PC-3 (cell line): ENCODE measurements around the gene PRIMA1. TPM values are rescaled to one million over a fixed set of nuclear protein-coding genes. Genes with fewer than 3 reads are reported as not detected.
"Not testable (repeated sequence)": the region's sequence is repeated elsewhere in the genome, so short reads cannot be mapped to it uniquely, and the experiment has no call there.

Experiments
- ATAC-seq: fragments of 200-7000 bp; cut with Tn5 transposase; 2 replicates; pipeline ENCODE4 v1.9.1; 2020; ENCODE audit warnings: mild to moderate bottlenecking, moderate library complexity
- BruUV-seq: library from RNA; stranded (reverse); fragments of 400-500 nt; replicated peaks from 2 replicates; lab custom pipeline; 2021; lab: Mats Ljungman, UMichigan
- CTCF ChIA-PET: fragments of 300-600 bp; sonication (Branson Sonifier 250); formaldehyde crosslinking; loops from one replicate; lab custom pipeline; 2022; ENCODE audit warnings: antibody characterized with exemption; lab: Charles Lee
- POLR2A ChIA-PET: fragments of 300-600 bp; sonication (Branson Sonifier 250); formaldehyde crosslinking; loops from one replicate; lab custom pipeline; 2022; ENCODE audit warnings: antibody characterized with exemption; ENCODE audit not compliant: unreplicated experiment; lab: Charles Lee
- DNase-seq: peaks from one replicate; pipeline ENCODE4 v3.0.0-alpha.2; 2015
- H2AFZ ChIP-seq: fragments of 300-600 bp; sonication (generic); 2 replicates; pipeline ENCODE4 v1.6.0; 2016; ENCODE audit warnings: antibody characterized with exemption, low read length
- H3F3A ChIP-seq: fragments of 300-600 bp; sonication (generic); one replicate; pipeline ENCODE4 v1.6.0; 2017; ENCODE audit warnings: antibody characterized with exemption, low read length, control low read depth, mild to moderate bottlenecking; ENCODE audit not compliant: unreplicated experiment
- H3K27ac ChIP-seq: fragments of 300-600 bp; sonication (generic); 2 replicates; pipeline ENCODE4 v1.5.1; 2016; ENCODE audit warnings: mild to moderate bottlenecking, low read length
- H3K27me3 ChIP-seq: fragments of 300-600 bp; sonication (generic); 2 replicates; pipeline ENCODE4 v1.6.1; 2016; ENCODE audit warnings: low read length, mixed read lengths
- H3K36me3 ChIP-seq: fragments of 300-600 bp; sonication (generic); 2 replicates; pipeline ENCODE4 v1.6.1; 2016; ENCODE audit warnings: low read depth, mixed run types, low read length, mixed read lengths
- H3K4me1 ChIP-seq: fragments of 300-600 bp; sonication (generic); 2 replicates; pipeline ENCODE4 v1.5.1; 2016; ENCODE audit warnings: low read length; ENCODE audit not compliant: insufficient read depth
- H3K4me2 ChIP-seq: fragments of 300-600 bp; sonication (generic); 2 replicates; pipeline ENCODE4 v1.6.0; 2016; ENCODE audit warnings: low read length
- H3K4me3 ChIP-seq: fragments of 300-600 bp; sonication (generic); 2 replicates; pipeline ENCODE4 v1.5.1; 2016; ENCODE audit warnings: mild to moderate bottlenecking, low read length, mixed read lengths
- H3K79me2 ChIP-seq: fragments of 300-600 bp; sonication (generic); 2 replicates; pipeline ENCODE4 v1.6.1; 2017; ENCODE audit warnings: low read length, mixed read lengths
- H3K9ac ChIP-seq: fragments of 300-600 bp; sonication (generic); 2 replicates; pipeline ENCODE4 v1.6.0; 2016; ENCODE audit warnings: mild to moderate bottlenecking, low read length
- H3K9me2 ChIP-seq: fragments of 300-600 bp; sonication (generic); replicated peaks from 2 replicates; pipeline ENCODE4 v1.6.1; 2016; ENCODE audit warnings: mixed run types, low read length, mixed read lengths
- H3K9me3 ChIP-seq: fragments of 300-600 bp; sonication (generic); 2 replicates; pipeline ENCODE4 v1.6.1; 2016; ENCODE audit warnings: low read length, mixed read lengths
- H4K20me1 ChIP-seq: fragments of 300-600 bp; sonication (generic); 2 replicates; pipeline ENCODE4 v1.6.1; 2016; ENCODE audit warnings: low read length, mixed read lengths
- EZH2 ChIP-seq: fragments of 300-600 bp; sonication (generic); IDR thresholded peaks from one replicate; pipeline ENCODE4 v1.6.1; 2017; ENCODE audit warnings: antibody characterized with exemption, mild to moderate bottlenecking, low read length; ENCODE audit not compliant: unreplicated experiment
- EZH2phosphoT487 ChIP-seq: fragments of 300-600 bp; sonication (generic); IDR thresholded peaks from 2 replicates; pipeline ENCODE4 v1.6.1; 2018; ENCODE audit warnings: mild to moderate bottlenecking, antibody characterized with exemption, low read length, borderline replicate concordance
- intact Hi-C: fragments of 100-400 bp; cut with micrococcal nuclease; formaldehyde crosslinking; loops from 2 replicates; pipeline ENCODE4 v1.9.0; 2023
- total RNA-seq: library from RNA; depleted of rRNA; stranded (reverse); fragments of >200 nt; gene quantifications from 2 replicates; pipeline ENCODE4 v1.2.3, GENCODE V29; 2014
- TF ChIP-seq, protein P1 (sequence below): fragments of 300-600 bp; sonication (generic); conservative IDR thresholded peaks from 2 replicates; pipeline ENCODE4 v1.5.1; 2017; ENCODE audit warnings: antibody characterized with exemption, low read depth, mild to moderate bottlenecking, low read length

Gene PRIMA1
- total RNA-seq, 1 experiment from 2014 or later: 0.04 TPM

DNA sequence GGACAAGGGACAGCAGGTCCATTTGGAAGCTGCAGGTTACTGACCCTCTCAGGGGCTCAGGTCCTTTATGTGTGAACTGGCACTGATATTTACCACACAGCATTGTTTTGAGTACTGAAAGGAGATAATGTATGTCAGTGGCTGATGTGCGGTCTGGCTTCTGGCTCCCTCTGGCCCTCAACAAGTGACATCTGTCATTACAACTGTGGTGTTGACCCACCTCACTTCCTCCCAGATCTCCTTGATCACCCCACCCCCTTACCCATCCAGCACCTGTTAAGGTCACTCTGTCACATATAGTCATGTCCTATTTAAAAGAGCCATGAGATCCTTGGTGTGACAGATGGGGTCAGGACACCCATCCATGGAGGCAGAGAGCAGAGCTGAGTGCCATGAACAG lies 22.7 kb upstream of the PRIMA1 start:
- CTCF ChIA-PET: no interaction called here
- H3K4me1 ChIP-seq: no peaks in the 10 kb centered on the region
- H3K4me3 ChIP-seq: no peak overlapping the region
- H4K20me1 ChIP-seq: no peaks in the 10 kb centered on the region
- ATAC-seq: no peak
- H3K79me2 ChIP-seq: no peaks in the 10 kb centered on the region
- no peak overlapping the region for H3K27ac ChIP-seq
- intact Hi-C loops: no loop called here
- no peaks in the 10 kb centered on the region for H3K9me2 ChIP-seq
- H3K27me3 ChIP-seq: no peaks in the 10 kb centered on the region
- no peak overlapping the region for H3K4me2 ChIP-seq
- H3F3A ChIP-seq: no peaks in the 10 kb centered on the region
- no peaks in the 10 kb centered on the region for H3K36me3 ChIP-seq
- H2AFZ ChIP-seq: no peak overlapping the region
- DNase-seq: no peak
- no TSS peak for BruUV-seq
- POLR2A ChIA-PET: no interaction called here
- no peak overlapping the region for H3K9ac ChIP-seq
- no peak for TF ChIP-seq EZH2phosphoT487
- TF ChIP-seq, protein P1, sequence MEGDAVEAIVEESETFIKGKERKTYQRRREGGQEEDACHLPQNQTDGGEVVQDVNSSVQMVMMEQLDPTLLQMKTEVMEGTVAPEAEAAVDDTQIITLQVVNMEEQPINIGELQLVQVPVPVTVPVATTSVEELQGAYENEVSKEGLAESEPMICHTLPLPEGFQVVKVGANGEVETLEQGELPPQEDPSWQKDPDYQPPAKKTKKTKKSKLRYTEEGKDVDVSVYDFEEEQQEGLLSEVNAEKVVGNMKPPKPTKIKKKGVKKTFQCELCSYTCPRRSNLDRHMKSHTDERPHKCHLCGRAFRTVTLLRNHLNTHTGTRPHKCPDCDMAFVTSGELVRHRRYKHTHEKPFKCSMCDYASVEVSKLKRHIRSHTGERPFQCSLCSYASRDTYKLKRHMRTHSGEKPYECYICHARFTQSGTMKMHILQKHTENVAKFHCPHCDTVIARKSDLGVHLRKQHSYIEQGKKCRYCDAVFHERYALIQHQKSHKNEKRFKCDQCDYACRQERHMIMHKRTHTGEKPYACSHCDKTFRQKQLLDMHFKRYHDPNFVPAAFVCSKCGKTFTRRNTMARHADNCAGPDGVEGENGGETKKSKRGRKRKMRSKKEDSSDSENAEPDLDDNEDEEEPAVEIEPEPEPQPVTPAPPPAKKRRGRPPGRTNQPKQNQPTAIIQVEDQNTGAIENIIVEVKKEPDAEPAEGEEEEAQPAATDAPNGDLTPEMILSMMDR: no peak
- TF ChIP-seq EZH2: no peak
- no peaks in the 10 kb centered on the region for H3K9me3 ChIP-seq

GRCh38 chr14:93809491-93810420 lies 21.5 kb upstream of the PRIMA1 start:
- H3K27ac ChIP-seq, DNase-seq, H3K27me3 ChIP-seq, H3K9me2 ChIP-seq, H3K9ac ChIP-seq, H4K20me1 ChIP-seq, POLR2A ChIA-PET, H2AFZ ChIP-seq, H3K4me3 ChIP-seq, intact Hi-C loops, CTCF ChIA-PET, BruUV-seq, H3K9me3 ChIP-seq, H3F3A ChIP-seq, H3K4me1 ChIP-seq, H3K36me3 ChIP-seq, H3K4me2 ChIP-seq, H3K79me2 ChIP-seq, ATAC-seq: not testable (repeated sequence)

- no peak for ATAC-seq
- no peak overlapping the region for H3K4me3 ChIP-seq
- no TSS peak for BruUV-seq
These were observed 16.4 kb upstream of the PRIMA1 start for GRCh38 chr14:93804654-93805053.

More at GRCh38 chr14:93804654-93805053, 16.4 kb upstream of the PRIMA1 start:
- H3K27me3 ChIP-seq: no peaks in the 10 kb centered on the region
- no peaks in the 10 kb centered on the region for H3K9me3 ChIP-seq
- no peak for TF ChIP-seq EZH2
- TF ChIP-seq, protein P1: peak; percentile 21; the same call in 1 of the 2 replicates
- H3K9ac ChIP-seq: no peak overlapping the region
- DNase-seq: no peak
- H4K20me1 ChIP-seq: no peaks in the 10 kb centered on the region
- H3K27ac ChIP-seq: no peak overlapping the region
- ChIA-PET CTCF (no interaction called here), POLR2A (no interaction called here)
- H3F3A ChIP-seq: no peaks in the 10 kb centered on the region
- H3K4me1 ChIP-seq: no peaks in the 10 kb centered on the region
- H3K9me2 ChIP-seq: no peaks in the 10 kb centered on the region
- no peaks in the 10 kb centered on the region for H3K79me2 ChIP-seq
- intact Hi-C loops: no loop called here
- H3K36me3 ChIP-seq: no peaks in the 10 kb centered on the region
- H3K4me2 ChIP-seq: no peak overlapping the region
- H2AFZ ChIP-seq: no peak overlapping the region
